K562 (cell line): ENCODE data around the gene ZNF232. TPM values are rescaled to one million over a fixed set of nuclear protein-coding genes. Genes with fewer than 3 reads are reported as not detected.

Source experiments
- CEBPB ChIP-seq: fragments of 450-650 bp; IDR thresholded peaks from 2 replicates; pipeline ENCODE4 v1.6.1; 2016; ENCODE audit warnings: missing genetic modification characterization, missing compliant biosample characterization
- ELK1 ChIP-seq: sonication (generic); formaldehyde crosslinking; IDR thresholded peaks from 2 replicates; pipeline ENCODE4 v1.8.1; 2022; ENCODE audit warnings: missing genetic modification reagents
- MBD2 ChIP-seq: sonication (generic); IDR thresholded peaks from 2 replicates; pipeline ENCODE4 v1.6.1; 2016; ENCODE audit warnings: low read depth, borderline replicate concordance
- RAD21 ChIP-seq, 2 experiments: fragments of 250-450 bp in 1 of 2; fragments of 450-650 bp in 1 of 2; sonication (Bioruptor Pico) in 1 of 2; formaldehyde crosslinking in 1 of 2; IDR thresholded peaks in 1 of 2; conservative IDR thresholded peaks in 1 of 2; 2 replicates each; pipeline versions ENCODE4 v1.4.0 to v1.8.0; 2020 to 2022; ENCODE audit warnings: mild to moderate bottlenecking in 2 of 2, moderate library complexity in 1 of 2
- ZBTB12 ChIP-seq: fragments of 250-450 bp; sonication (Bioruptor Pico); IDR thresholded peaks from 2 replicates; pipeline ENCODE4 v1.4.0; 2020
- ZNF263 ChIP-seq: sonication (generic); formaldehyde crosslinking; IDR thresholded peaks from 2 replicates; pipeline ENCODE4 v1.8.0; 2022; ENCODE audit warnings: mild to moderate bottlenecking, missing genetic modification reagents, borderline replicate concordance
- ZNF609 ChIP-seq: sonication (generic); formaldehyde crosslinking; IDR thresholded peaks from 2 replicates; pipeline ENCODE4 v1.8.1; 2023; ENCODE audit warnings: missing genetic modification reagents, mild to moderate bottlenecking, borderline replicate concordance
- ZNF830 ChIP-seq: fragments of 250-450 bp; sonication (Bioruptor Pico); IDR thresholded peaks from 2 replicates; pipeline ENCODE4 v1.5.0; 2021; ENCODE audit warnings: mild to moderate bottlenecking
- polyA plus RNA-seq, 8 experiments: library from polyadenylated mRNA; depleted of rRNA in 4 of 8; stranded (reverse) in 5 of 8; unstranded in 3 of 8; fragments of >200 nt; fragmentation: Nextera tagmentation in 2 of 8; fragmentation: Illumina TruSeq in 1 of 8; extraction: Ambion mirVana in 2 of 8; extraction: Trizol in 1 of 8; gene quantifications; 2 replicates each; pipeline versions ENCODE4 v1.2.1 to v1.2.3, GENCODE V29; 2011 to 2014; ENCODE audit warnings: inconsistent platforms in 1 of 8, missing spikeins in 1 of 8
- total RNA-seq, 7 experiments: library from RNA; depleted of rRNA in 6 of 7; stranded (reverse); fragments of >200 nt in 6 of 7; fragmentation: Illumina TruSeq in 2 of 7; extraction: Trizol in 2 of 7; gene quantifications; 2 replicates each; pipeline versions ENCODE4 v1.2.1 to v1.2.3, GENCODE V29; 2011 to 2021; ENCODE audit warnings: low replicate concordance in 1 of 7

ZNF232 gene
- total and polyA plus RNA-seq, 9 of the 15 experiments (the other 6 are each of a cell fraction or from before 2014, with no cell fraction given), result 10.6 to 26.0 (median 13.0) TPM

- no peak for TF ChIP-seq CEBPB (tag)
- TF ChIP-seq RAD21 (CRISPR knock-in tag; conservative IDR thresholded peaks at IDR 0.05 in 1 of 2, IDR thresholded peaks at IDR 0.05 in 1 of 2), result no peak
- TF ChIP-seq ELK1 (CRISPR knock-in tag), result no peak
- TF ChIP-seq ZNF609 (CRISPR knock-in tag), result no peak
- no peak for TF ChIP-seq ZNF830 (CRISPR knock-in tag)
- no peak for TF ChIP-seq MBD2
- TF ChIP-seq ZBTB12 (CRISPR knock-in tag), result no peak
- TF ChIP-seq ZNF263 (CRISPR knock-in tag), result no peak
These were observed 14.4 kb downstream of the ZNF232 start (continued) for GRCh38 chr17:5097101-5097834.
